ENCODE measurements around the gene OBSCN.

- TF ChIP-seq CTCF (IDR thresholded peaks at IDR 0.05) (peak; percentile 90 to 100 (median 95)), POLR2A (IDR thresholded peaks at IDR 0.05) (peak; percentile 59 to 97 (median 80))
Measured at GRCh38 chr1:228165372-228166169, 42.3 kb upstream of the OBSCN start, which contains the start of gene IBA57.
